Measurements from ENCODE around the gene RHOC.

DNA sequence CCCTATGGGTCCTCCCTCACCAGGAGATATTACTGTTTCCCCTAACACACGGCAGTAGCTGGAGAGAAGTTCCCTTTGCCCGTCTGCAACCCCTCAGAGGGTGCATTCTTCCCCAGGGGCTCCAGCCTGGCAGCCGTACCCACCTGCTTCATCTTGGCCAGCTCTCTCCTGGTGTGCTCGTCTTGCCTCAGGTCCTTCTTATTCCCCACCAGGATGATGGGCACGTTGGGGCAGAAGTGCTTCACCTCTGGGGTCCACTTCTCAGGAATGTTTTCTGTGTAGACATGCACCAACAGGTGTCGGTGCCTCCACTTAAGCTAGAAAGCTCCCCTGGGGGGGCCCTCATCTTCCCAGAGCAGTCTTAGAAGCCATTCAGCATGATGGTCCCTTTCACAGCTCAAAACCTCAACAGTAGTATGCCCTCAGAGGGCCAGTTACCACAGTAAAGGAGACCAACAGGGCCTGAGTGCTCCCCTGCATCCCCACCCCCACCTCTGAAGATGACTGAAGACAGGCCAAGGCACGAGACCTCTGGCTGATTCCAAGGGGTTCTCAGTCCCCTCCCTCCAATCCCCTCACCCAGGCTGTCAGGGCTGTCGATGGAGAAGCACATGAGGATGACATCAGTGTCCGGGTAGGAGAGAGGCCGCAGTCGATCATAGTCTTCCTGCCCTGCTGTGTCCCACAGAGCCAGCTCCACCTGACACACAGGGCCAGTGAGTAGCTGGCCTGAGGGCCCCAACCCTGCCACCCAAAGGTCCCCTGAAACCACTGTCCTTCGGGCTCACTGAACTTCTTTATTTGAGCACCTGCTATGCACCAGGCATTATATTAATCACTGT is 4.3 kb downstream of the RHOC start:
- TF ChIP-seq, protein P1, sequence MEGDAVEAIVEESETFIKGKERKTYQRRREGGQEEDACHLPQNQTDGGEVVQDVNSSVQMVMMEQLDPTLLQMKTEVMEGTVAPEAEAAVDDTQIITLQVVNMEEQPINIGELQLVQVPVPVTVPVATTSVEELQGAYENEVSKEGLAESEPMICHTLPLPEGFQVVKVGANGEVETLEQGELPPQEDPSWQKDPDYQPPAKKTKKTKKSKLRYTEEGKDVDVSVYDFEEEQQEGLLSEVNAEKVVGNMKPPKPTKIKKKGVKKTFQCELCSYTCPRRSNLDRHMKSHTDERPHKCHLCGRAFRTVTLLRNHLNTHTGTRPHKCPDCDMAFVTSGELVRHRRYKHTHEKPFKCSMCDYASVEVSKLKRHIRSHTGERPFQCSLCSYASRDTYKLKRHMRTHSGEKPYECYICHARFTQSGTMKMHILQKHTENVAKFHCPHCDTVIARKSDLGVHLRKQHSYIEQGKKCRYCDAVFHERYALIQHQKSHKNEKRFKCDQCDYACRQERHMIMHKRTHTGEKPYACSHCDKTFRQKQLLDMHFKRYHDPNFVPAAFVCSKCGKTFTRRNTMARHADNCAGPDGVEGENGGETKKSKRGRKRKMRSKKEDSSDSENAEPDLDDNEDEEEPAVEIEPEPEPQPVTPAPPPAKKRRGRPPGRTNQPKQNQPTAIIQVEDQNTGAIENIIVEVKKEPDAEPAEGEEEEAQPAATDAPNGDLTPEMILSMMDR (conservative IDR thresholded peaks at IDR 0.05 in 1 of 2, IDR thresholded peaks at IDR 0.05 in 1 of 2; ENCODE audit: low read depth in 1 of 2, low read length in 2 of 2) = no peak
- TF ChIP-seq EZH2 (IDR thresholded peaks at IDR 0.05; ENCODE audit: low read length, missing control alignments) = no peak
